Ishikawa (cell line): Measurements from ENCODE around the gene SMAD1.

Experiments used
- CEBPB ChIP-seq: IDR thresholded peaks from 2 replicates; pipeline ENCODE4 v1.6.1; 2012
- CREB1 ChIP-seq: IDR thresholded peaks from 2 replicates; pipeline ENCODE4 v1.6.1; 2012; ENCODE audit warnings: low read depth
- EGR1 ChIP-seq: IDR thresholded peaks from 2 replicates; pipeline ENCODE4 v1.6.1; 2012
- EP300 ChIP-seq: IDR thresholded peaks from 2 replicates; pipeline ENCODE4 v1.6.1; 2012; ENCODE audit warnings: borderline replicate concordance
- FOXM1 ChIP-seq: IDR thresholded peaks from 2 replicates; pipeline ENCODE4 v1.6.1; 2012; ENCODE audit warnings: low read depth, borderline replicate concordance
- NFIC ChIP-seq: IDR thresholded peaks from 2 replicates; pipeline ENCODE4 v1.6.1; 2012
- RAD21 ChIP-seq: IDR thresholded peaks from 2 replicates; pipeline ENCODE4 v1.6.1; 2012; ENCODE audit warnings: low read depth
- TAF1 ChIP-seq: IDR thresholded peaks from 2 replicates; pipeline ENCODE4 v1.6.1; 2012; ENCODE audit warnings: low read depth, mild to moderate bottlenecking
- TCF12 ChIP-seq: IDR thresholded peaks from 2 replicates; pipeline ENCODE4 v1.6.1; 2012; ENCODE audit warnings: low read depth
- TEAD4 ChIP-seq: IDR thresholded peaks from 2 replicates; pipeline ENCODE4 v1.6.1; 2012
- USF1 ChIP-seq: IDR thresholded peaks from 2 replicates; pipeline ENCODE4 v1.6.1; 2012
- YY1 ChIP-seq: IDR thresholded peaks from 2 replicates; pipeline ENCODE4 v1.6.1; 2012; ENCODE audit warnings: low read depth
- ZBTB7A ChIP-seq: IDR thresholded peaks from 2 replicates; pipeline ENCODE4 v1.6.1; 2012; ENCODE audit warnings: low read depth
- TF ChIP-seq, protein P1 (sequence below): IDR thresholded peaks from 2 replicates; pipeline ENCODE4 v1.6.1; 2012
- TF ChIP-seq, protein P2 (sequence below): IDR thresholded peaks from 2 replicates; pipeline ENCODE4 v1.6.1; 2012; ENCODE audit warnings: low read depth, mild to moderate bottlenecking

SMAD1 gene

DNA sequence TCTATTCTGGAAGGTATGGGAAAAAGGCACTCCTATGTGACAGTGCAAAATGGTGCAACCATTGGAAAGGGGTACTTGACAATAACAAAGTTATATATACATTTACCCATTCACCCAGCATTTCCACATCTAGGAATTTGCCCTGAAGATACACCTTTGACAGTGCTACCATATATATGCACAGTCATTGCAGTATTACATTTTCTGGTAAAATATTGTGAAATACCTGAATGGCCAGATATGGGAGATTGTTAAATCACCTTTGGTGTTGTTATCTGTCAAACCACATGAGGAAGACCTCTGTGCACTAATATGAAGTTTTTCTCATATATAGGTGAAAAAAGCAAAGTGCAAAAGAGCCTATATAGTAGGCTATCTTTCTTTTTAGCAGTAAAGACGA, 53.5 kb downstream of the SMAD1 start:
- TF ChIP-seq ZBTB7A: no peak
- no peak for TF ChIP-seq NFIC
- no peak for TF ChIP-seq TAF1
- no peak for TF ChIP-seq EP300
- TF ChIP-seq, protein P1, sequence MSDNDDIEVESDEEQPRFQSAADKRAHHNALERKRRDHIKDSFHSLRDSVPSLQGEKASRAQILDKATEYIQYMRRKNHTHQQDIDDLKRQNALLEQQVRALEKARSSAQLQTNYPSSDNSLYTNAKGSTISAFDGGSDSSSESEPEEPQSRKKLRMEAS: no peak

GRCh38 chr4:145536044-145536443, 54.4 kb downstream of the SMAD1 start:
- TF ChIP-seq YY1: no peak
- no peak for TF ChIP-seq NFIC
- no peak for TF ChIP-seq ZBTB7A
- TF ChIP-seq, protein P2, sequence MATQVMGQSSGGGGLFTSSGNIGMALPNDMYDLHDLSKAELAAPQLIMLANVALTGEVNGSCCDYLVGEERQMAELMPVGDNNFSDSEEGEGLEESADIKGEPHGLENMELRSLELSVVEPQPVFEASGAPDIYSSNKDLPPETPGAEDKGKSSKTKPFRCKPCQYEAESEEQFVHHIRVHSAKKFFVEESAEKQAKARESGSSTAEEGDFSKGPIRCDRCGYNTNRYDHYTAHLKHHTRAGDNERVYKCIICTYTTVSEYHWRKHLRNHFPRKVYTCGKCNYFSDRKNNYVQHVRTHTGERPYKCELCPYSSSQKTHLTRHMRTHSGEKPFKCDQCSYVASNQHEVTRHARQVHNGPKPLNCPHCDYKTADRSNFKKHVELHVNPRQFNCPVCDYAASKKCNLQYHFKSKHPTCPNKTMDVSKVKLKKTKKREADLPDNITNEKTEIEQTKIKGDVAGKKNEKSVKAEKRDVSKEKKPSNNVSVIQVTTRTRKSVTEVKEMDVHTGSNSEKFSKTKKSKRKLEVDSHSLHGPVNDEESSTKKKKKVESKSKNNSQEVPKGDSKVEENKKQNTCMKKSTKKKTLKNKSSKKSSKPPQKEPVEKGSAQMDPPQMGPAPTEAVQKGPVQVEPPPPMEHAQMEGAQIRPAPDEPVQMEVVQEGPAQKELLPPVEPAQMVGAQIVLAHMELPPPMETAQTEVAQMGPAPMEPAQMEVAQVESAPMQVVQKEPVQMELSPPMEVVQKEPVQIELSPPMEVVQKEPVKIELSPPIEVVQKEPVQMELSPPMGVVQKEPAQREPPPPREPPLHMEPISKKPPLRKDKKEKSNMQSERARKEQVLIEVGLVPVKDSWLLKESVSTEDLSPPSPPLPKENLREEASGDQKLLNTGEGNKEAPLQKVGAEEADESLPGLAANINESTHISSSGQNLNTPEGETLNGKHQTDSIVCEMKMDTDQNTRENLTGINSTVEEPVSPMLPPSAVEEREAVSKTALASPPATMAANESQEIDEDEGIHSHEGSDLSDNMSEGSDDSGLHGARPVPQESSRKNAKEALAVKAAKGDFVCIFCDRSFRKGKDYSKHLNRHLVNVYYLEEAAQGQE: no peak
- no peak for TF ChIP-seq EGR1
- no peak for TF ChIP-seq TEAD4
- TF ChIP-seq CREB1: no peak
- TF ChIP-seq RAD21: no peak

DNA sequence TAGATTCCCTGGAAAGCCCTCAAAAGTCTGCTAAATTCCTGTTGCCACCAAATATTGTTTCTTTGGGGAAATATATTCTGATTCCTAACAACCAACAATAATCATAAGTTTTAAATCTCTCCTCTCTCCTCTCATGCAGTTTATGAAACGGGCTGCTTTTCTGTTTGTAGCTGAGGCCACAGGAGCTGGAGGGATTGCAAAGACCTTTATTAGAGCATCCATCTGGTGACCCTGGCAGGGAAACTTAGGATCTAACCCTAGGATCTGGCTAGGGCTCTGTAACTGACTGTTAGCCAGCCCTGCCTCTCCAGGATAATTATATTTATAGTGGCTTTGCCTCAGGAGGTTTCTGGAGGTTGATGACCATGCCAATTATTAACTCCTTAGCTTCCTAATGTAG, 56.9 kb downstream of the SMAD1 start:
- TF ChIP-seq RAD21: no peak
- TF ChIP-seq TEAD4: no peak
- no peak for TF ChIP-seq EGR1
- TF ChIP-seq, protein P2: no peak
- TF ChIP-seq TAF1: no peak
- no peak for TF ChIP-seq CREB1
- TF ChIP-seq ZBTB7A: no peak
- no peak for TF ChIP-seq FOXM1
- no peak for TF ChIP-seq CEBPB
- TF ChIP-seq, protein P1: no peak
- no peak for TF ChIP-seq YY1
- TF ChIP-seq EP300: no peak
- TF ChIP-seq NFIC: no peak
- no peak for TF ChIP-seq TCF12
- TF ChIP-seq USF1: no peak

DNA sequence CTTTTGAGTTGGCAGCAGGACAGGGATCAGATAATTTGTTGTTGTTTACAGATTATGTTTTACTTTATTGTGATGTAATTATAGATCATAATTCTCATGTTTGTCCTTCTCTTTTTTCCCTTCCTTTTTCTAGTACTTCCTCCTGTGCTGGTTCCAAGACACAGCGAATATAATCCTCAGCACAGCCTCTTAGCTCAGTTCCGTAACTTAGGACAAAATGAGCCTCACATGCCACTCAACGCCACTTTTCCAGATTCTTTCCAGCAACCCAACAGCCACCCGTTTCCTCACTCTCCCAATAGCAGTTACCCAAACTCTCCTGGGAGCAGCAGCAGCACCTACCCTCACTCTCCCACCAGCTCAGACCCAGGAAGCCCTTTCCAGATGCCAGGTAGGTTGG, 58.0 kb downstream of the SMAD1 start:
- TF ChIP-seq CEBPB: no peak
- TF ChIP-seq, protein P2: no peak
- no peak for TF ChIP-seq ZBTB7A
- no peak for TF ChIP-seq TCF12

GRCh38 chr4:145540235-145540634, 58.6 kb downstream of the SMAD1 start:
- TF ChIP-seq TCF12 (no peak), EGR1 (no peak), TEAD4 (no peak), CEBPB (no peak), USF1 (no peak), FOXM1 (no peak)
- TF ChIP-seq, protein P2: no peak
